ENCODE measurements around the gene SNRNP25. TPM values are rescaled to one million over a fixed set of nuclear protein-coding genes. Genes with fewer than 3 reads are reported as not detected.
A peak's percentile ranks its signal among the peaks of the same experiment; 100 is the strongest.

The SNRNP25 gene
- polyA plus RNA-seq, 3 donors = 18.5 to 32.2 (median 31.6) TPM

- Histone ChIP-seq H3K36me3 (replicated peaks in 1 of 2; ENCODE audit: control insufficient read depth in 1 of 2, insufficient read depth in 2 of 2, low read length in 2 of 2) (peaks cover 4 to 19% of the 10 kb centered on the region in 2 donors), H3K4me1 (ENCODE audit: control insufficient read depth in 1 of 2, insufficient read depth in 2 of 2, low read length in 2 of 2) (no peaks in the 10 kb centered on the region), H4K20me1 (ENCODE audit: insufficient read depth, low read length) (no peaks in the 10 kb centered on the region), H3K4me3 (replicated peaks in 1 of 3; ENCODE audit: low read depth in 2 of 3, low read length in 3 of 3) (no peak overlapping the region), H3K27me3 (ENCODE audit: control insufficient read depth in 2 of 2, insufficient read depth in 2 of 2, low read length in 2 of 2) (no peaks in the 10 kb centered on the region), H3K27ac (ENCODE audit: low read depth in 1 of 2, low read length in 2 of 2) (no peak overlapping the region), H3K9me3 (replicated peaks in 1 of 2; ENCODE audit: control insufficient read depth in 1 of 2, insufficient read depth in 1 of 2, low read length in 2 of 2) (no peaks in the 10 kb centered on the region), H2AFZ (ENCODE audit: insufficient read depth, low read depth, low read length, poor library complexity, severe bottlenecking) (no peak overlapping the region), H3K9ac (ENCODE audit: insufficient read depth, low read length, poor library complexity, severe bottlenecking) (no peak overlapping the region), H3K4me2 (replicated peaks; ENCODE audit: extremely low read depth, low read length, poor library complexity, severe bottlenecking) (no peak overlapping the region), H3K79me2 (ENCODE audit: insufficient read depth, low read length) (no peaks in the 10 kb centered on the region)
- H3K27me3 Mint-ChIP-seq (ENCODE audit: low read depth in 3 of 3) = peaks cover 0 to 5% (median 0%) of the 10 kb centered on the region in 3 donors
- 90% methylated on average over 3 of the region's 6 CpGs for WGBS (ENCODE audit: insufficient coverage)
- H3K4me3 Mint-ChIP-seq = no peak overlapping the region
- H3K27ac Mint-ChIP-seq = peak overlapping the region in 1 of 7 donors; percentile 54
- no peak for TF ChIP-seq CTCF (IDR thresholded peaks at IDR 0.05)
- H3K36me3 Mint-ChIP-seq = peaks cover 44 to 54% of the 10 kb centered on the region in 2 donors
- peaks cover 7% of the 10 kb centered on the region for H3K4me1 Mint-ChIP-seq
- no peak for DNase-seq
- intact Hi-C loops (cut with micrococcal nuclease) = no loop called here
- peaks cover 0 to 2% (median 0%) of the 10 kb centered on the region in 7 donors for H3K9me3 Mint-ChIP-seq
Observed at GRCh38 chr16:101586-101985, 48.0 kb downstream of the SNRNP25 start.

GRCh38 chr16:102060-102855 is 48.6 kb downstream of the SNRNP25 start:
- H3K4me1 ChIP-seq (ENCODE audit: control insufficient read depth in 1 of 2, insufficient read depth in 2 of 2, low read length in 2 of 2) = no peaks in the 10 kb centered on the region
- no peaks in the 10 kb centered on the region for H3K27me3 ChIP-seq (ENCODE audit: control insufficient read depth in 2 of 2, insufficient read depth in 2 of 2, low read length in 2 of 2)
- no peaks in the 10 kb centered on the region for H3K9me3 ChIP-seq (replicated peaks in 1 of 2; ENCODE audit: control insufficient read depth in 1 of 2, insufficient read depth in 1 of 2, low read length in 2 of 2)
- H3K79me2 ChIP-seq (ENCODE audit: insufficient read depth, low read length) = no peaks in the 10 kb centered on the region
- intact Hi-C loops (cut with micrococcal nuclease) = no loop called here
- no peak overlapping the region for H3K4me2 ChIP-seq (replicated peaks; ENCODE audit: extremely low read depth, low read length, poor library complexity, severe bottlenecking)
- WGBS (ENCODE audit: insufficient coverage) = 95% methylated on average over 17 of the region's 19 CpGs
- no peak overlapping the region for H3K27ac ChIP-seq (ENCODE audit: low read depth in 1 of 2, low read length in 2 of 2)
- H4K20me1 ChIP-seq (ENCODE audit: insufficient read depth, low read length) = no peaks in the 10 kb centered on the region
- peaks cover 4 to 19% of the 10 kb centered on the region in 2 donors for H3K36me3 ChIP-seq (replicated peaks in 1 of 2; ENCODE audit: control insufficient read depth in 1 of 2, insufficient read depth in 2 of 2, low read length in 2 of 2)
- H3K9ac ChIP-seq (ENCODE audit: insufficient read depth, low read length, poor library complexity, severe bottlenecking) = no peak overlapping the region
- Mint-ChIP-seq H3K36me3 (peaks cover 45 to 56% of the 10 kb centered on the region in 2 donors), H3K27me3 (ENCODE audit: low read depth in 3 of 3) (peaks cover 0 to 5% (median 0%) of the 10 kb centered on the region in 3 donors), H3K9me3 (peaks cover 0 to 2% (median 0%) of the 10 kb centered on the region in 7 donors), H3K4me3 (no peak overlapping the region), H3K4me1 (peaks cover 4% of the 10 kb centered on the region), H3K27ac (peak overlapping the region in 1 of 7 donors; percentile 1)
- no peak for DNase-seq
- TF ChIP-seq CTCF (IDR thresholded peaks at IDR 0.05) = no peak
- H3K4me3 ChIP-seq (replicated peaks in 1 of 3; ENCODE audit: low read depth in 2 of 3, low read length in 3 of 3) = no peak overlapping the region
- no peak overlapping the region for H2AFZ ChIP-seq (ENCODE audit: insufficient read depth, low read depth, low read length, poor library complexity, severe bottlenecking)

Data from CD14-positive monocyte (primary cell).